ENCODE measurements around the gene CNTN1.
"Not testable (repeated sequence)": the region's sequence is repeated elsewhere in the genome, so short reads cannot be mapped to it uniquely, and the experiment has no call there.

The CNTN1 gene

GRCh38 chr12:40711121-40711520, 18.9 kb downstream of the CNTN1 start:
- DNase-seq = no peak

GRCh38 chr12:40714636-40715035, 22.4 kb downstream of the CNTN1 start:
- no peak for DNase-seq

GRCh38 chr12:40716037-40716436, 23.8 kb downstream of the CNTN1 start:
- DNase-seq = no peak

DNA sequence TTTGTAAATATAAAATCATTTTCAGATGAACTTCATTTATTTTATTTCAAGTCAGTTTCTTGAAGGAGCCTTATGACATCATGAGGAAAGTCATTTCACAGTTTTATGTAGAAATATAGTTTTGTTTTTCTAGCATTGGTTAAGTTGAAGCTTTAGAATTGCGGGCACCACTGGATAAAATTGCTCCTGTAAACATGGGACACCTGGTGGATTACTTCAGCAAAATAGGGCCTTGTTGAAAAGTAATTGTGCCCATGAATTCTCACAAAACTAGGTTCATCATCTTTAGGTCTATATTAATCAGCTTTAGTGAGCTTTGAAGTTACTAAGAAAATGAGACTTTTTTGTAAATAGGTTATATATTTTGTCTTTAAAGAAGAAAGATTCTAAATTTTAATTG, 25.3 kb downstream of the CNTN1 start:
- no peak for DNase-seq

- DNase-seq = no peak
Observed at GRCh38 chr12:40718878-40719372, 26.7 kb downstream of the CNTN1 start.

- no peak for DNase-seq
Observed at GRCh38 chr12:40723001-40723400, 30.8 kb downstream of the CNTN1 start.

DNA sequence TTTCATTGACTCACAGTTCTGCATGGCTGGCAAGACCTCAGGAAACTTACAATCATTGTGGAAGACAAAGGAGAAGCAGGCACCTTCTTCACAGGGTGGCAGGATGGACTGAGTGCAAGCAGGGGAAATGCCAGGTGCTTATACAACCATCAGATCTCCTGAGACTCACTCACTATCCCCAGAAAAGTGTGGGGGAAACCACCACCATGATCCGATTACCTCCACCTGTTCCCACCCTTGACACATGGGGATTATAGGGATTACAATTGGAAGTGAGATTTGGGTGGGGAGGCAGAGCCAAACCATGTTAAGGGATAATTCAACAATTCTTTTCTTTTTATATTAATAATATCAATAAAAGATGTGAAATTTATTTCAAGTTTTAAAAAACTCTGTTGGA, 34.1 kb downstream of the CNTN1 start:
- DNase-seq = no peak

GRCh38 chr12:40727774-40728483, 35.7 kb downstream of the CNTN1 start:
- no peak for DNase-seq

DNA sequence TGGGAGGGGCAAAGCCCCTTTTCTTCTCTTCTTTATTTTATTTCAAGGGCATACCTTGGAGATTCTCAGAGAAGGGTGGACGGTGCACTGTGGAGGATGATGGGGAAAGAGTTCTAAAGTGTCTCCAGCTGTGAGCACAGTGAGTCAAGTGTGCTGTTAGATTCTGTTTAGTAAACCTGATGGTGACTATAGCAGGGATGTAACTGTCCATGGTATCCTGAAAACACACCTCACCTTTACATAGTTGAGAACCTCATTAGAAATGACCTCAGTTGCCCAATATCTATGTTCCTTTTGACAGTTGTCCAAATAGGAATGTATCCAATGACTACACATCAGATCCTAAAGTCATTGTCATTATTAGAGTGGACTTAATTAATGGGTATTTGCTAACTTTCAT, 38.0 kb downstream of the CNTN1 start:
- DNase-seq = no peak

DNA sequence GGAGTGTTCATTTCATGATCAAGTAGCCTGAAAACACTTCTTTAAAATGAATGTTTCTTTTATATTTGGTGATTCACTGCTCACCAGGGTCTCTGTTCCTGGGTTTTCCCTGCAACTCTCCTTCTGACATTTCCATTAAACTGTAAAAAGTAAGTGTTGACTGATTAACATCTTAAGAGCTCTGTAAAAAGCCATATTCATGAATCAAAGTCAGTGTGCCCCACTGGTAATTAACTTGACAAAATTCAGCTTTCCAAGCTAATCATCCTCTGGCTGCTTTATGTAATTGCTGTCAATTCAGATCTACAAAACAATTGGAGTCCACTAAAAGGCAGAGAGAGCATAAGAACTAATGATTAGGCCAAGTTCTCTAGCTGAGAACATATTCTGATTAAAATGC, 41.6 kb downstream of the CNTN1 start:
- DNase-seq = no peak

- no peak for DNase-seq
Observed at GRCh38 chr12:40734276-40734675, 42.0 kb downstream of the CNTN1 start.

DNA sequence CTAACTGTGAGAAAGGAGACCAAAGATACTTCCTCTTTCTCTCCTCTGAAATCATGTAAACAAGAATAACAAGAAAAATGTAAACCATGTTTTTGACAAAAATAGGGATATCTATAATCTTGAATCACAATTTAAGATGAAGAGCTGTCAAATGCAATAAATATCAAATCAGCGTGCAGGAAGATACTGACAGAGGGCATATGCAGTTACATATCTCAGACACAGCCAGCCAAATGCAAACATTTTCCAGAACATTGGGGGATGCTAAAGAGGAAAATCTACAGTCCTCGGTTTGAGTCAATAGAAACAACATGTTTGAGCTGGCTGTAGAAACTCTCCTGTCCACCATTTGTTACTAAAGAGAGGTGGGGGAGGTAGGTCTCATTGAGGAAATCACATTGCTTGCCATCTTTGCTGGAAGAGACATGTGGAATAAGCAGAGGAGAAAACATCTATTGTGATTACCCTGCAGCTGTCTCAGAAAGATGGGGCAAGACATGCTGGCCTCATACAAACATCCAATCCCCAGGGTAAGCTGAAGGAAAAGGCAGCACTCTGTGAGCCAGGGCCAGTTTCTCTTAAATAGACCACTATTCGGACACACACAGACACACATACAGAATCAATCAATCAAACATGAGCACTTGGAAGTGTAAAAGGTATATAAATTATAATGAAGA, 43.5 kb downstream of the CNTN1 start:
- no peak for DNase-seq

DNA sequence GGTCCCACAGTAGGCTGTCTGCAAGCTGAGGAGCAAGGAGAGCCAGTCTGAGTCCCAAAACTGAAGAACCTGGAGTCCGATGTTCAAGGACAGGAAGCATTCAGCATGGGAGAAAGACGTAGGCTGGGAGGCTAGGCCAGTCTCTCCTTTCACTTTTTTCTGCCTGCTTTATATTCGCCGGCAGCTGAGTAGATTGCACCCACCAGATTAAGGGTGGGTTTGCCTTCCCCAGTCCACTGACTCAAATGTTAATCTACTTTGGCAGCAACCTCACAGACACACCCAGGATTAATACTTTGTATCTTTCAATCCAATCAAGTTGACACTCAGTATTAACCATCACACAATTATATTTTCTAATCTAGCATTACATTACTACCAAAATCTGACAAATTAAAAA, 45.2 kb downstream of the CNTN1 start:
- not testable (repeated sequence) for DNase-seq

- no peak for DNase-seq
Observed at GRCh38 chr12:40738856-40739255, 46.6 kb downstream of the CNTN1 start.

DNA sequence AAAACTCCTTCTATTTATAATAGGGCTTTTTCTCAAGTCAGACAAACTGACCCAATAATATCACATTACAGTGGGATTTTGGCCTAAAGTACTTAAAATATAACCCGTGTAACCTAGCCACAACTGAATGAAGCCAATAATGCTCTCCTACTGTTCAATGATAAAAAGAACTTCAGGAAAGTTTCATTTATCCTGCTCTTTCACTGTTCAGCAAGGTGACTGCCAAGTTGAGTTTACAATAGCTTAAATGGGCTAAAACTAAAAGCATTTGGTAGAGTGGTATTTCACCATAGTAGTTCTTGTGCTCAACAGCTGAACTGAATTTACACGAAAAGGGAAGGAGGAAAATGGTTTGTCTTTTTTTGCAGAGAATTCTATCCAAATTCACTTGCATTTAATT, 49.8 kb downstream of the CNTN1 start:
- no peak for DNase-seq

GRCh38 chr12:40745386-40745785, 53.1 kb downstream of the CNTN1 start:
- DNase-seq = no peak

GRCh38 chr12:40749863-40750262, 57.6 kb downstream of the CNTN1 start:
- no peak for DNase-seq

DNA sequence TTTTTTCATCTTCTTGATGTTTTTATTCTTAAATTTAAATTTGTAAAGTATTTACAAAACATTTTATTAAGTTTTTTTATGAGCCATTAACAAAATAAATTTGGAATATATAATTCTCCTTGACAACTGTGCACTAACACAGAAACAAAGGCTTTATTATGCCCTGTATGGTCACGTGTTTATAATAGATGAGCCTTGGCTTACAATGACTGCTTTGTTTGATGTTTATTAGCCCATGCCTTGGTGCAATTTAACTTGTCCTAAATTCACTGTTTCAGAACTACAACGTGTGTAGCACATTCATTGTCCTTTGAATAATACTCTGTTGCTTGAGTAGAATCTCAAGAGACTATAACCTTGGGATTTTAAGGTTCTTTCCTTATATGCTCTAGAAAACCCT, 59.8 kb downstream of the CNTN1 start:
- no peak for DNase-seq

DNA sequence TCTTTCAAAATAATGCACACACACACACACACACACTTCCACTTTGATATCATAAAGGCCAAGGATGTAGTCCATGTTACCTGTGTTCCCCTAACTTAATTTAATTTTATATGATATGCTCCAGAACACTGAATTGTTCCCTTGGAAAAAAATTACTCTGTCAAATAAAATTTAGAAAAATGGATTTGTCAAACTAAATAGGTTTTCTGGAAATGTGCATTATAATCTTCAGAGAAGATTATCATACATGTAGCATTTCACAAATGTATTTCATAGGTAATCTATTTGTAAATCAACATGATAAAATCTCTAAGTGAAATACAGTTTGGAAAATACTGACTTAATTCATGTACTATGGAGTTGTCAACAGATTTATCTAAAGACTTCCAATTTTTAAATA, 68.6 kb downstream of the CNTN1 start:
- DNase-seq = no peak

DNA sequence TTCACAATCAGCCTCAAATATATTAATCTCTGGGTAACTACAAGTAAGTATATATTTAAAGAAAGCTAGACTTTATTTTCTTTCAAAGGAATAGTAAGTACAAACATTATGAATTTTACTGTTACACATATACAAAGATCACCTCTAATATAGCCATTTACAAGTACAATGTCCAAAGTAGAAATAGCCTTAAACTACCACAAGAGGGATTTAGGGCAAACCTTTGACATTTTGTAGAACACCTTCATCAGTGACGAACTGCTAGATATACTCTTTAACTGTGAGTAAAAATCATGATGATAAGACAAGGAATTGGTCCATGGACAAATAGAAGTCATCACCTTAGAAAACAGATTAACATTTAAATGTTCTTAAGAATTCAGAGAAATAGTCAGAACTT, 69.8 kb downstream of the CNTN1 start:
- DNase-seq = no peak

DNA sequence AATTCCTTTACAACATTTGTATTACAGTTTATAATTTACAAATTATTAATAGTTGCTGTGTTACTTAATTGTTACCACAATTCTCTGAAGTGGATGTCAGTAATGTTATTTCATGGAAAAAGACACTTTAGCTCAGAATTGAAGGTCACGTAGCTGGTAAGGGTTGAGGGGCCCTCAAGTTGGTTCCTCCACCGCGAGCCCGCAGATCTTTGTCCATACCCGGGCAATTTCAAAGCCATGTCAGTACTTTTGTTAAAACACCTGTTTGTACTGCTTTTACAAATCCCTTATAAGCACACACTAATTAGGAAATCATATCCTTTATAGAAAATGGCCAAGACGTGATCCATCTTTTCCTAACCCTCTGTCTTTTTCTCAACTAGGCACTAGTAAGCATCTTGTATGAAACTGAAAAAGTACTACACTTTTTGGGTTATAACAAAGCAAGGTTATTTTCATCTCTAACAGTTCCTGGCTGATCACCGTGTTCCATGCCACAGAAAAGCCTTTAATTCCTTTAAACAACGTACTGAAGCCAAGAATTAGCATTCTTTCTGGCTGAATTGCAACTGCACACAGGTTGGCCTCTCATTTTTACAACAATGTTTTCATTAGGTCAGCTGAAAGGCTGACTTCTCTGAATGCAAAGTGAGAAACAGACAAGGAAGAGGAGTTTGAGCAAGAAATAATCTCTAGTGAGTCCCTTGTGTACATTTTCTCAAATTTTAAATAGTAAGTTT, 76.1 kb downstream of the CNTN1 start:
- DNase-seq = no peak

- no peak for DNase-seq
Observed at GRCh38 chr12:40769846-40770245, 77.6 kb downstream of the CNTN1 start.

- no peak for DNase-seq
Observed at GRCh38 chr12:40770781-40771180, 78.5 kb downstream of the CNTN1 start.

DNA sequence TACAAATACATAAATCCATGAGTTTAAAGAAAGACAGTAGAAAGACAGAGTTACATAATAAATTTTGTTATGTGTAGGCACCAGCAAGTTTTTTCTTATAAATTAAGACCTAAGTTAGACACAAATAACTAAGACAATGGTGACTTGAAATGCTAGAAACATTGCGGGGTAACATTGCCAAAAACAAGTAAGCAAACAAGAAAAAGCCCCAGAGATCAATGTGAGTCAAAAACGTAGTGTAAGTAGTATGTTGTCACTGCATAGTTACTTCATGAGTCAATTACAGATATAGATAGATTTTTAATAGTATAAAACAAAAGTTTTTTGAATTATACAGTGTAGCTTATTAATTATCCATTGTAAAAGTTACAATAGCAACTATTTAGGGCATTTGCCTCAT, 83.4 kb downstream of the CNTN1 start:
- DNase-seq = no peak

All from NCI-H1092 (cell line).